ENCODE results near the gene SLC16A7.

Gene SLC16A7

DNA sequence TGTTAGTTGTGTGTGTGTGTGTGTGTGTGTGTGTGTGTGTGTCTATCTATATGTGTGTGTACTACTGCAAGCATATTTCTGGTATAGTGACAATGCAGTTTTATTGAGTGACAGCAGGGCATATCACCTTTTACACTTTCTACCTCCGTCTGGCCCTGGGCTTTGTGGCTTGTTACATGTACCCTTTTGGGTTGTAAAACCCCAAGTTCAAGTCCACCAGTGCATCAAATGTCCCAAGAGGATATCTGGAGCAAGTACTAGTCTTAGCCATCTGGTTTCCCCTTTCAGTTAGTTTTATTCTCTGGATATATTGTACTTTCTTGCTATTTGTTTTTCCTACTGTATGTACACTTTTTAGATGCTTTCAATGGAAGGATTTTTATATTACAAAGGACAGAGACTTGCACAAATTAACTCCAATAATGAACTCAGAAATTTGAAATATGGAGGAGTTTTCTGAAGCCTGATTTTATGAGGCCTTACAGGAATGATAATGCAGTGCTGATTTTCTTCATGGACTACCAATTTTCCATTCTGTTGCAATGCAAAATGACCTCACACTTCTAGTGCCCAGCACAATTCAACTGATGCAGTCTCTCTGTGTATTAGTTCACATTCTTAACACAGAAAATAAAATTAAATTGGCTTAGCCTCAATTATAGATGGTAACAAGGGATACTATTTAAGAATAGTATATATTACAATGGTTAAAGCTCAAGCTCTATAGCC lies 29.1 kb downstream of the SLC16A7 start:
- no peak for DNase-seq (ENCODE audit: low read depth)

DNA sequence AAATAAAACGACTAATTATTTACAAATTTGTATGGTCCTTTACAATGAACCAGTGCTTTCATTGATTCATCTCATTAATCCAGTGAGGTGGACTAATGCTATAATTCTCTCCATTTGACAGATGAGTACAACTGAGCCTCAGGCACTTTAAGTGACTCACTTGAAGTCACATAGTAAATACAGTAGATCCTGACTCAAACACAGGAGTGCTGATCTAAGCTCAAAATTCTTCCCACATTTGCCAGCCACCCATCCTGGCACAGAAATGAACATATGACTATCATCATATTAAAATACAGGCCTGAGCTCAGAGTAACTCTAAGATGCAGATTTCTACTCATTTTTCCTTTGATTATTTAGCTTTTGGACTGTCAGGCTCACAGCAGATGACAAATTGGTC lies 30.6 kb downstream of the SLC16A7 start:
- no peak for DNase-seq (ENCODE audit: low read depth)

DNA sequence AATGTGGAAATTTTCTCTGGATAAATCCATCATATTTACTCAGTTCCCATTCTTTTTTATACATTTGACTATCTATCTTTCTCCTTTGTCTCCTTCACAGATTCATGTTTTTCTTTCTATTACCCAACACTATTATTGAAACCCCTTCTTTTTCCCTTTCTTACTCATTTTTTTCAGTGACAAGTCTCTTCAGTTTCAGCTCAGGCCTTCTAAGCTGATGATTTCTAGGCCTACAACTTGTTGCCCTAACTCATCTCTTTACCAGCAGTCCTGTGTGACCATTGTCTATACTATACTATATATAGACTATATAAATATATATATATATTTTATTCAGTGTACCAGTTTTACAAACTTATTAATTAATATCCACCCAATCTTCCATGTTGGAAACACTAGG lies 31.8 kb downstream of the SLC16A7 start:
- DNase-seq (ENCODE audit: low read depth), result no peak

DNA sequence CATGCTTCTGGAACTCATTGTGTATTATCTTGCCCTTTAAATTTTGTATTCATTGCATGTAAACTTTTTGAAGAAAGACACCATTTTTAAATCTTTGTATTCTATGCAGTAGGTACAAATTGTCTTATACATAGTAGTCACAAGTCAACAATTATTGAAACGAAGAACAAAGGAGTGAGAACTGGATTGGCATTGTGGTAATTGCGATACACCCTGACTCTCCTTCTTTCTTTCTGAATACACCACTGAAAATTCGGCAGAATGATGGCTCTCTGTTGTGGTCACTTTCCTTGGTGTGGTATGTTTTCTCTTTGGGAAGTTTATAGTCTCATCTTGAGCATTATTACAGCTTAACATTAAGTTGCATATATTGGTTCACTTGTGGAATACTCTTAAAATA lies 34.1 kb downstream of the SLC16A7 start:
- no peak for DNase-seq (ENCODE audit: low read depth)

DNA sequence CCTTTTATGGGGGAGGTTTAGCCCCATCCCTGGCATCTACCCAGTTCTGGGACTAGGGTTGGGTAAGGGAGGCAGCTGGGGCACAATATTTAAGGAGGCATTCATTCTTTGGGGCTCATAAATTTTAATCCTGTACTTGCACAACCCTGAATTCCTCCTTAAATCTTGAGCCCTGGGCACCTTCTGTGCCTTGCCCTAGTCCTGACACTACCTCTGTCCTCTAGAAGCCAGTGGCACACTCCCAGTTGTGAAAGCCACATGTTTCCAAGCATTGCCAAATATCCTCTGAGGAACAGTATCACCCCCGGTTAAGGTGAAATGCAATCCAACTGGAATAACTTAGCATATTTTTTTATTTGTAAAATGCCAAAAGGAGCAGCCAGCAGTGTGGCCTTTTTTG lies 36.6 kb downstream of the SLC16A7 start:
- DNase-seq (ENCODE audit: low read depth), result no peak

DNA sequence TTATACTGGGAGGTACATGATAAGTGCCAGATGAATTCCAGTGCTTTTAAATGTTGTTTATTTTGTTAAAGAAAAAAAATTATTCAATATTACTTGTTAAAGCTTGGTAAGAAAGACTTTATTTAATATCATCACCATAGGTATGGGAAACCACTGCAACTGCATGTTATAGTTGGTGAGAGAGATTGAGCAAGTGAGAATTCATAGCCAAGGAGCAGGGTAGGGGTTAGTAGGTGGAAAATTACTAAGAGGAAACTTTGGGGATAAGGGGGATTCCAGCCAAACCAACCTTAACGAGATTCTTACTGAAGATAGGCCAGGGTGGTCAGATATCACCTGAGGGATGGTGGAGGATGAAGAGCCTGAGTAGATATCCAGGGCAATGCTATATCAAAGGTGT lies 38.4 kb downstream of the SLC16A7 start:
- DNase-seq (ENCODE audit: low read depth), result no peak

- DNase-seq (ENCODE audit: low read depth), result no peak
Observed at GRCh38 chr12:59636945-59637691, 41.3 kb downstream of the SLC16A7 start.

- no peak for DNase-seq (ENCODE audit: low read depth)
Observed at GRCh38 chr12:59637692-59638070, 41.9 kb downstream of the SLC16A7 start.

DNA sequence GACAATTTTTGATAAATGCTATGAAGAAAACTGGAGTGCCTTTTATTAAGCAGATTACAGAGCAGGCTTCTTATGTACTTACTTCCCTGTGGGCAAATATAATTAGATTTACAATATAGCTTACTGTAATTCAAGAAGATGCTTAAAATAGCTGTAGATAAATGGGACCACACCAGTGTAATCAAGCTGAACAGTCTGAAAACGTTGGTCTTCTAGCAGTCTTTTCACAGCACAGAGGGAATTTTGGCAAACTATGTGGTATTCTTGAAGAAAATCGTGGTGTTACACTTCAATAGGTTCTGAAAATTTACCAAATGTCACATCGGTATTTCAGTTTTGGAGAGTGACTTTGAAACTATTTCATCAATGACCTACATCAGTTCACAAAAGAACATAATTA lies 47.7 kb downstream of the SLC16A7 start:
- no peak for DNase-seq (ENCODE audit: low read depth)

DNA sequence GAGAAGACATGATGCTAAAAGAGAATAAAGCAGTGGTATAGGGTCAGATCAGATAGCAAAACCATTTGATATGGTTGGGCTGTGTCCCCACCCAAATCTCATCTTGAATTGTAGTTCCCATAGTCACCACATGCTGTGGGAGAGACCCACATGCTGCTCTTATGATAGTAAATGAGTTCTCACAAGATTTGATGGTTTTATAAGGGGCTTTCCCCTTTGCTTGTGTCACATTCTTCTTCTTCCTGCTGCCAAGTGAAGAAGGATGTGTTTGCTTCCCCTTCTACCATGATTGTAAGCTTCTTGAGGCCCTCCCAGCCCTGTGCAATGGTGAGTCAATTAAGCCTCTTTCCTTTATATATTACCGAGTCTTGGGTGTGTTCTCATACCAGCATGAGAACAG lies 49.4 kb downstream of the SLC16A7 start:
- no peak for DNase-seq (ENCODE audit: low read depth)

GRCh38 chr12:59646636-59647035 lies 50.8 kb downstream of the SLC16A7 start:
- DNase-seq (ENCODE audit: low read depth), result no peak

DNA sequence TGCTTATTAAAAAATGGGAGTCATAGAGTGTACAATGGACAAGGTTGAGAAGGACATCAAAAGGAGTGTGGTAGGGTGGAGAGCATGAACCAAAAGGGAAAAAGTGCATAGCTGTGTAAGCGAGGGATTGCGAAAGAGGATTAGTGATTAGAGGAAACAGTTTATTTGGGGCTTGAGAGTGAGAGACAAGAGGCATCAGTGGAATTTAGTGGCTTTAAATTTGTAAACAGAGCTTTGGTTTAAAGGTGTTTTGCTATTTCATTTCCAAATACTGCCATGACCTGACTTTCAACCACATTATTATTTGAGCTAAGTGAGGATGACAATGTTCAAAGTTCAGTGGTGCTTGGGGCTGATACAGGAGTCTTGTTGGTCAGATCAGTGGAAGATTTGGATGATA lies 53.4 kb downstream of the SLC16A7 start:
- no peak for DNase-seq (ENCODE audit: low read depth)

- DNase-seq (ENCODE audit: low read depth), result no peak
Observed at GRCh38 chr12:59650588-59651228, 54.9 kb downstream of the SLC16A7 start.

- DNase-seq (ENCODE audit: low read depth), result no peak
Observed at GRCh38 chr12:59651229-59651920, 55.5 kb downstream of the SLC16A7 start.

GRCh38 chr12:59652130-59652529 lies 56.3 kb downstream of the SLC16A7 start:
- no peak for DNase-seq (ENCODE audit: low read depth)

- no peak for DNase-seq (ENCODE audit: low read depth)
Observed at GRCh38 chr12:59654061-59654460, 58.2 kb downstream of the SLC16A7 start.

GRCh38 chr12:59657266-59657665 lies 61.4 kb downstream of the SLC16A7 start:
- DNase-seq (ENCODE audit: low read depth), result no peak

DNA sequence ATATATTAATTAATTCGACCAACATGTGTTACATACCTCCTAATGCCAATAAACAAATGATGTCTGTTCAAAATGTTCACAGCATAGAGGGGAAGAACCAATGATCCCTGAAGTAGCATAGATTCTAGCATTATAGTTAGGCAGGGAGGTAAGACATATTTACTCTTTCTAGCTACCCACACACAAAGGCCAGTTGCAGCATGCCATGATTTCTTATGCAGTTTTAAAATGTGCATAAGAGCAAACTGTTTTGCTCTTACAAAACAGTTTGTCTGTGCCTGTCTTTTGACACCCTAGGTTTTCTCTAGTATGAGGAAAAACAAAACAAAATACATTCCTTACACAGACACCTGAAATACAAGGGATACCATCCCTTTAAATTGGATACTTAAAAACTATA lies 61.9 kb downstream of the SLC16A7 start:
- no peak for DNase-seq (ENCODE audit: low read depth)

GRCh38 chr12:59660148-59660547 lies 64.3 kb downstream of the SLC16A7 start:
- no peak for DNase-seq (ENCODE audit: low read depth)

DNA sequence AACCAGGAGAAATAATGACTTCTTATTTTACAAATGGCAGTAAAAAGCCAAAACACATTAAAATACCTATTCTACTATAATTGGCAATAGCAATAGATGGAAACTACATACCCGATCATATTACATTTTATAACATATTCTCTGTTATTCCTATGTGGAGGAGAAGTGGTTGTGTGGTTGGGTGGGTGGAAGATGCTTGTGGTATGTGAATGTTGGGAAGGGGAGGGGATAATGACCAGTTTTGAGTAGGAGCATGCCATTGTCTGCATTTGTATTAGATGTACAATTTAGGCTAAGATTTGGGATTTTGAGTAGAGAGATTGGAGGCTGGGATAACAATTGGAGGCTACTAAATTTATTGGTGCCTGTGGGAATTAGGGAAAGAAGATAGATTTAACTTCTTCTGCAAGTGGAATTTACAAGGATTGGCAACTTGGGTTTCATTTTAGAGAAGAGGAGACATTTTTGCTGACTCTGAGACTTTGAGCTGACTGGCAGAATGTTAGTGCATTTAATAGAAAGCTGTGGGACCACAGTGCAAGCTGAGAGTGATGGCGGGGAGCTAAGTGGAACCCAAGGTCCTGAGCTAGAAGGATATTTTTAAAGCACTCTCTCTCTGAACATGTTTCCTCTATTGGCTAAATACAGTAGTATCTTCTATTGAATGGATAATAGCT lies 65.2 kb downstream of the SLC16A7 start:
- no peak for DNase-seq (ENCODE audit: low read depth)

GRCh38 chr12:59664495-59664894 lies 68.7 kb downstream of the SLC16A7 start:
- no peak for DNase-seq (ENCODE audit: low read depth)

- no peak for DNase-seq (ENCODE audit: low read depth)
Observed at GRCh38 chr12:59665701-59666100, 69.9 kb downstream of the SLC16A7 start.
